Neural progenitor cell (in vitro differentiated cells): ENCODE data around the gene COQ7. TPM values are rescaled to one million over a fixed set of nuclear protein-coding genes. Genes with fewer than 3 reads are reported as not detected.

Experiments
- DNase-seq: peaks from one replicate; pipeline ENCODE4 v3.0.0-alpha.2; 2016; ENCODE audit warnings: low spot score
- H2AFZ ChIP-seq: fragments of 200-600 bp; sonication (generic); replicated peaks from 2 replicates; pipeline ENCODE4 v1.6.1; 2016; ENCODE audit warnings: antibody characterized with exemption
- H3F3A ChIP-seq: fragments of 200-600 bp; sonication (generic); 2 replicates; pipeline ENCODE4 v1.6.1; 2016; ENCODE audit warnings: antibody characterized with exemption, low read depth
- H3K27ac ChIP-seq: fragments of 200-600 bp; sonication (generic); 2 replicates; pipeline ENCODE4 v1.5.1; 2016; ENCODE audit warnings: mild to moderate bottlenecking
- H3K27me3 ChIP-seq: fragments of 200-600 bp; sonication (generic); 2 replicates; pipeline ENCODE4 v1.6.1; 2016; ENCODE audit warnings: mild to moderate bottlenecking, moderate library complexity
- H3K36me3 ChIP-seq: fragments of 200-600 bp; sonication (generic); 2 replicates; pipeline ENCODE4 v1.5.1; 2016
- H3K4me1 ChIP-seq: fragments of 200-600 bp; sonication (generic); 2 replicates; pipeline ENCODE4 v1.6.1; 2016; ENCODE audit warnings: mixed run types
- H3K4me2 ChIP-seq: fragments of 200-600 bp; sonication (generic); 2 replicates; pipeline ENCODE4 v1.6.1; 2016
- H3K4me3 ChIP-seq: fragments of 200-600 bp; sonication (generic); 2 replicates; pipeline ENCODE4 v1.5.1; 2016
- H3K79me2 ChIP-seq: fragments of 200-600 bp; sonication (generic); 2 replicates; pipeline ENCODE4 v1.6.1; 2016; ENCODE audit warnings: low read depth
- H3K9ac ChIP-seq: fragments of 200-600 bp; sonication (generic); 2 replicates; pipeline ENCODE4 v1.6.1; 2016
- H3K9me3 ChIP-seq: fragments of 200-600 bp; sonication (generic); 2 replicates; pipeline ENCODE4 v1.5.1; 2016; ENCODE audit warnings: low read depth
- H4K20me1 ChIP-seq: fragments of 200-600 bp; sonication (generic); 2 replicates; pipeline ENCODE4 v1.6.1; 2016; ENCODE audit warnings: low read depth
- H3K27ac Mint-ChIP-seq: 3 replicates; pipeline ENCODE4 v1.8.0; 2021; ENCODE audit warnings: mixed read lengths
- H3K27me3 Mint-ChIP-seq: 2 replicates; pipeline ENCODE4 v1.8.0; 2022; ENCODE audit warnings: low read depth, mild to moderate bottlenecking, inconsistent platforms, moderate library complexity, mixed read lengths; ENCODE audit not compliant: insufficient read depth
- H3K36me3 Mint-ChIP-seq: 3 replicates; pipeline ENCODE4 v1.8.0; 2021; ENCODE audit warnings: mixed read lengths
- H3K4me1 Mint-ChIP-seq: 3 replicates; pipeline ENCODE4 v1.8.0; 2021; ENCODE audit warnings: mixed read lengths
- H3K4me3 Mint-ChIP-seq: 3 replicates; pipeline ENCODE4 v1.8.0; 2021; ENCODE audit warnings: mild to moderate bottlenecking, moderate library complexity, mixed read lengths
- H3K9me3 Mint-ChIP-seq: 3 replicates; pipeline ENCODE4 v1.8.0; 2020; ENCODE audit warnings: mixed read lengths
- EZH2 ChIP-seq: fragments of 200-600 bp; sonication (generic); IDR thresholded peaks from 2 replicates; pipeline ENCODE4 v1.6.1; 2017; ENCODE audit warnings: antibody characterized with exemption, mild to moderate bottlenecking, moderate library complexity
- EZH2phosphoT487 ChIP-seq: fragments of 200-600 bp; sonication (generic); IDR thresholded peaks from 2 replicates; pipeline ENCODE4 v1.6.1; 2017; ENCODE audit warnings: antibody characterized with exemption
- total RNA-seq: library from RNA; depleted of rRNA; stranded (reverse); fragments of >200 nt; gene quantifications from 2 replicates; pipeline ENCODE4 v1.2.3, GENCODE V29; 2015; ENCODE audit warnings: low replicate concordance
- TF ChIP-seq, protein P1 (sequence below): fragments of 200-600 bp; sonication (generic); IDR thresholded peaks from 2 replicates; pipeline ENCODE4 v1.5.1; 2017; ENCODE audit warnings: antibody characterized with exemption, mild to moderate bottlenecking

COQ7 gene
- total RNA-seq, 1 donor from 2014 or later: 22.9 TPM

GRCh38 chr16:19077879-19078278 lies 10.5 kb downstream of the COQ7 start:
- peaks cover 7% of the 10 kb centered on the region for H3K27me3 Mint-ChIP-seq
- no peak overlapping the region for H3K27ac Mint-ChIP-seq
- Histone ChIP-seq H3K27ac (no peak overlapping the region), H3F3A (no peaks in the 10 kb centered on the region), H3K4me3 (no peak overlapping the region), H3K4me2 (no peak overlapping the region), H2AFZ (no peak overlapping the region), H3K79me2 (no peaks in the 10 kb centered on the region), H3K36me3 (peaks cover 8% of the 10 kb centered on the region), H4K20me1 (no peaks in the 10 kb centered on the region), H3K4me1 (no peaks in the 10 kb centered on the region), H3K9me3 (no peaks in the 10 kb centered on the region), H3K9ac (no peak overlapping the region), H3K27me3 (no peaks in the 10 kb centered on the region)
- DNase-seq: no peak
- H3K4me1 Mint-ChIP-seq: no peaks in the 10 kb centered on the region
- H3K36me3 Mint-ChIP-seq: peaks cover 38% of the 10 kb centered on the region
- H3K4me3 Mint-ChIP-seq: no peak overlapping the region
- no peaks in the 10 kb centered on the region for H3K9me3 Mint-ChIP-seq
- TF ChIP-seq, protein P1, sequence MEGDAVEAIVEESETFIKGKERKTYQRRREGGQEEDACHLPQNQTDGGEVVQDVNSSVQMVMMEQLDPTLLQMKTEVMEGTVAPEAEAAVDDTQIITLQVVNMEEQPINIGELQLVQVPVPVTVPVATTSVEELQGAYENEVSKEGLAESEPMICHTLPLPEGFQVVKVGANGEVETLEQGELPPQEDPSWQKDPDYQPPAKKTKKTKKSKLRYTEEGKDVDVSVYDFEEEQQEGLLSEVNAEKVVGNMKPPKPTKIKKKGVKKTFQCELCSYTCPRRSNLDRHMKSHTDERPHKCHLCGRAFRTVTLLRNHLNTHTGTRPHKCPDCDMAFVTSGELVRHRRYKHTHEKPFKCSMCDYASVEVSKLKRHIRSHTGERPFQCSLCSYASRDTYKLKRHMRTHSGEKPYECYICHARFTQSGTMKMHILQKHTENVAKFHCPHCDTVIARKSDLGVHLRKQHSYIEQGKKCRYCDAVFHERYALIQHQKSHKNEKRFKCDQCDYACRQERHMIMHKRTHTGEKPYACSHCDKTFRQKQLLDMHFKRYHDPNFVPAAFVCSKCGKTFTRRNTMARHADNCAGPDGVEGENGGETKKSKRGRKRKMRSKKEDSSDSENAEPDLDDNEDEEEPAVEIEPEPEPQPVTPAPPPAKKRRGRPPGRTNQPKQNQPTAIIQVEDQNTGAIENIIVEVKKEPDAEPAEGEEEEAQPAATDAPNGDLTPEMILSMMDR: no peak
- TF ChIP-seq EZH2 (no peak), EZH2phosphoT487 (no peak)

- Mint-ChIP-seq H3K9me3 (no peaks in the 10 kb centered on the region), H3K36me3 (peaks cover 24% of the 10 kb centered on the region), H3K27me3 (peaks cover 3% of the 10 kb centered on the region), H3K27ac (no peak overlapping the region), H3K4me1 (peaks cover 2% of the 10 kb centered on the region), H3K4me3 (no peak overlapping the region)
- H2AFZ ChIP-seq: no peak overlapping the region
- TF ChIP-seq EZH2phosphoT487: no peak
- TF ChIP-seq, protein P1: no peak
- no peak for TF ChIP-seq EZH2
- peaks cover 24% of the 10 kb centered on the region for H3K27me3 ChIP-seq
- H3K4me3 ChIP-seq: no peak overlapping the region
- no peaks in the 10 kb centered on the region for H3K4me1 ChIP-seq
- no peak for DNase-seq
- no peak overlapping the region for H3K9ac ChIP-seq
- no peaks in the 10 kb centered on the region for H3K9me3 ChIP-seq
- no peak overlapping the region for H3K27ac ChIP-seq
- no peaks in the 10 kb centered on the region for H3F3A ChIP-seq
- no peak overlapping the region for H3K4me2 ChIP-seq
- H4K20me1 ChIP-seq: no peaks in the 10 kb centered on the region
- peaks cover 8% of the 10 kb centered on the region for H3K36me3 ChIP-seq
- no peaks in the 10 kb centered on the region for H3K79me2 ChIP-seq
Measured at GRCh38 chr16:19083670-19084069, 16.3 kb downstream of the COQ7 start.

- TF ChIP-seq EZH2phosphoT487 (no peak), EZH2 (no peak)
- TF ChIP-seq, protein P1: no peak
- Histone ChIP-seq H3F3A (no peaks in the 10 kb centered on the region), H3K27ac (no peak overlapping the region), H3K9me3 (no peaks in the 10 kb centered on the region), H3K36me3 (peaks cover 8% of the 10 kb centered on the region), H3K79me2 (no peaks in the 10 kb centered on the region), H3K4me2 (no peak overlapping the region), H4K20me1 (no peaks in the 10 kb centered on the region), H3K9ac (no peak overlapping the region), H3K27me3 (peaks cover 24% of the 10 kb centered on the region), H2AFZ (no peak overlapping the region), H3K4me1 (no peaks in the 10 kb centered on the region), H3K4me3 (no peak overlapping the region)
- Mint-ChIP-seq H3K4me1 (peaks cover 2% of the 10 kb centered on the region), H3K27ac (no peak overlapping the region), H3K9me3 (no peaks in the 10 kb centered on the region), H3K4me3 (no peak overlapping the region), H3K36me3 (peaks cover 20% of the 10 kb centered on the region), H3K27me3 (peaks cover 3% of the 10 kb centered on the region)
- DNase-seq: no peak
Measured at GRCh38 chr16:19084139-19084538, 16.7 kb downstream of the COQ7 start.
